ENCODE data around the gene MYLK4.

MYLK4 gene

GRCh38 chr6:2755456-2755855, 4.7 kb upstream of the MYLK4 start:
- no peak for DNase-seq (ENCODE audit: low read depth)

DNA sequence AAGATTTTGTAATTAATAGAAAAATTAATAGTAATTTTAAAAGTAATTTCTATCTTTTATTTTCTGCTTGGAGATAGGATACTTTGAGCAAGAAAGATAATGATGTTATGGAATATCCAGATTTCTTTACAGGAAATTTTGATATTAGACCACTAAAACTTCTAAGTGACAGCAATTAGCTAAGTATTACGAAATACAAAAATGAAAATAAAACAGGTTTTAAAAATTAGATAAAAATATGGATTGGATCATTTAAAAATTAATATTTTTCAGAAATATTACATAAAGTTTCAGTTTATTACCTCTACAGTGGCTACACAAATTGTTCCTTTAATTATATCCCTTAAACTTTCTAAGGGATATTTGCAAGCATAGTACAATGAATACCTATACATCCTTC, 4.2 kb upstream of the MYLK4 start:
- no peak for DNase-seq (ENCODE audit: low read depth)

- DNase-seq (ENCODE audit: low read depth), result no peak
These were observed 3.7 kb upstream of the MYLK4 start for GRCh38 chr6:2754393-2754792.

DNA sequence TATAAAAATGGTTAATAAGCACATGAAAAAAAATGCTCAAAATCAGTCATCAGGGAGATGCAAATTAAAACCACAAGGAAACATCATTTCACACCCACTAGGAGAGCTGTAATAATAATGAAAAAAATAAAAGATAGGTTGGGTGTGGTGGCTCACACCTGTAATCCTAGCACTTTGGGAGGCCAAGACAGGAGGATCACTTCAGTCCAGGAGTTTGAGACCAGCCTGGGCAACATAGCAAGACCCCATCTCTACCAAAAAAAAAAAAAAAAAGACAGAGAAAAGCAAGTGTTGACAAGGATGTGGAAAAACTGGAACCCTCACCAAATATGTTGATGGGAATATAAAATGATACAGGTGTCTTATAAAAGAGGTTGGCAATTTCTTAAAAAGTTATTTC, 3.0 kb upstream of the MYLK4 start:
- DNase-seq (ENCODE audit: low read depth), result no peak

- no peak for DNase-seq (ENCODE audit: low read depth)
These were observed 2.4 kb upstream of the MYLK4 start for GRCh38 chr6:2753110-2753489.

GRCh38 chr6:2752477-2753109, 1.9 kb upstream of the MYLK4 start:
- DNase-seq (ENCODE audit: low read depth), result no peak

DNA sequence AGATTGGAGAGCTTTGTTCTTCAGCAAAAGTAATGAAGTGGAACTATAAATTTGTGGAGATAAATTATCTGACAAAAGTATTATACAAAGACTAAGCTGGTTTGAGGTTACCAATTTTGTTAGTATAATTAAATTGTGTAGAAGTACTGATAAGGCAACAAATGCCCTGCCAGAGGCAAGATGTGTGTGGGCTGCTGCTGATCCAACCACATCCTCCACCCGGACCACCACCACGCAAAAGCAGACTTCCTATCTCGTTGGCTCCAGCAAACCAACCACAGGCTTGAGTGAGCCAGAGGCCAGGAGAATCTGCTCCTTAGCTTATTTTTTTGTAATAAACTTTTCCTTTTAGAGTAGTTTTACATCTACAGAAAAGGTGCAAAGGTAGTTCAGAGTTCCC, 1.1 kb upstream of the MYLK4 start:
- DNase-seq (ENCODE audit: low read depth), result no peak

DNA sequence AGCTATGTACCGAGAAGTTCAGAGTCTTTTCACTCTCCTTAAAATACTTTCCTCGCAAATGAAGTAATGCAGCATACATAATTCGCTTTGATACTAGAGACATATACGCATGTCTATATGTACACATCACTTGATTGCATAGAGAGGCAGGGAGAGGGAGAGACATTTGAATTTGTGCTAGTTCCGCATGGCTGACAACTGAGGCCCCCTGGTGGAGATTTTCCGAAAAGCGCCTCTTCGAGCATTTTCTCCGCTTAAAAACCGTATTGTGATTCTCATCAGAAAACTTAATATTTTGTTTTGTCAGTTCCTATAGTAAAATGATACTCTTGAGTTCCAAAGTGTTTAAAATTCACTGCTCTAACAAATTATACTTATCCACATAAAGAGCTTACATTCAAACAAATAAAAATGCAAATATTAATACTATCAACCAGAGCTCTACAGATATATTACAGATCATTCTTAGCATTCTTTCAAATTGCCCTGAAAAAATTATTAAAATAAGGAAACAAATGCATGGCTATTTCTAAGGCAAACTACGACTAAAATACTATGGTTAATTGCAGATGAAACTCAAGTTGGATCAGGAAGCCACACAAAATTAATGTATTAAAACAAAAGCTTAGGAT, 637 bp downstream of the MYLK4 start:
- peak; percentile 56 for DNase-seq (ENCODE audit: low read depth)

DNA sequence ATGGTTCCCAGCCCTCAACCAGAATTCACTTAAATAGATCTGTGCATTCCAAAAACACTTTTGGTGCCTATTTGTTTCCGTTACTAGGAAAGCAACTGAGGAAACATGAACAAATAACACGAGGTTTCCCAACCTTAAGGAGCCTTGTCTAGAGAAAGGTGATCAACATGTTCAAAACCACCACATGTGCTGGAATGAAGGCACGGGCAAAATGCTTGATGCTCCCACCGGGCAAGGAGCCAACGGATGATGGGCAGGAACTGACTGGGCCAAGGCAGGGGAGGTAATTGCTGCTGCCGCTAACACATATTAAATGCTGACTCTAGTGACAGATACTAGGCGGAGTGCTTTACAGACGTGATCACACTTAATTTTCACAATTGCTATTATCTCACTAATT, 2.5 kb downstream of the MYLK4 start:
- DNase-seq (ENCODE audit: low read depth), result no peak

GRCh38 chr6:2746557-2747061, 4.1 kb downstream of the MYLK4 start:
- no peak for DNase-seq (ENCODE audit: low read depth)

DNA sequence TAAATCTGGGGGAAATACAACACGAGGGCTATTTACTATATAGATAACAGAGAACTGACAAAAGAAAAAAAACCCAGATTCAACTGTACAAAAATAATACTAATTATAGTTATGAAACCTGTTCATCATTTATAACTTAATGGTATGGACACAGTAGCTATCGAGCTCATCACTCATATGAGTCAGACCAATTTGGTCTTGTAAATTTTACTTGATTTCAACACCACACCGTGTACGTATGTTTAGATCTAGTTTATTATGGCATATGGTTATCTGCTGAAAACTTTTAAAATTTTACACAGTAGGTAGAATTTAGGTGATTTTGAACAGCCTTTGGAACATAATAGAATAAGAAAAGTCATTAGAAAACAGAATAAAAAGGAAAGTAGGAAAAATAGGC, 5.5 kb downstream of the MYLK4 start:
- DNase-seq (ENCODE audit: low read depth), result no peak

GRCh38 chr6:2744778-2745177, 5.9 kb downstream of the MYLK4 start:
- DNase-seq (ENCODE audit: low read depth), result no peak

GRCh38 chr6:2744209-2744771, 6.4 kb downstream of the MYLK4 start:
- no peak for DNase-seq (ENCODE audit: low read depth)

DNA sequence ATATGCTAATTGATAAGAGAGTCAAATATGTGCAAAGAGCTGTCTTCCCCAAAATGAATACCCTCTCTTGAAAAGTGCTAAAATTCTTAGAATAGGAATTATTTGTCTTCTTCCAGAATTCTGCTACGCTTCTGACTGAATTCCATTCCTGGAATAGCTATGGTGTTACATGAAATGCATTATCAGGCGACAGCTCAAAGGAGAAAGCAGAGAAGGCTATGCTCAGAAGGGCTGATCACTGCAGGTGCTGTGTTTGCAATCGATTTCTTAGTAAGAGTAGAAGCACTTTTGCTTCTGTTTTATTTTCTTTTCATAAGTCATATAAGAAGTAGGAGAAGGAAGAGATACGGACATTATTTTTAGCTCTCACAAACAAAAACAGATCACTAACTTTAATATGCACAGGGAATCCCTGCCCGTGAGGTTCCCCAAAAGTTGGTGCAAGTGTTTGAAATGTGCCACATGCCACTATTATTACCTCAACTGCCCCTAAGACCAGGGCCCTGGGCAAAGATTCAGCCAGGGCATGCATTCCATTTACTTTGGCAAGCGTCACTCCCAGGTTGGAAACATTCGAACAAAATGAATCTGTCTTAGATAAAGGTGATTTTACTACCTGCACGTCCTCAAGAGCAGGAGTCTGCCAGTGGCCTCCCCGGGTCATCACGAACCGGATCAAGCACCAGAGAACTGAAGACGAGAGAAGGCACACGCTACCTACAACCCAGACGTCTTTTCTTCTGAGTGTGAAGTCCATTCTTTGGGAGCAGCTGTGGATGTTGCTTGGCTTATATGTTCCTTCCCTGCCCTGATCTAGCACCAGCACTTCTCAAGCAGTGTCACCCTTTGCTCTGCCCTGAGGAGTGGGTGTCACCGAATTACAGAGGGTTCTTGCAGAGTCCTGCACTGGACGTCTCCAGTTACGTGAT, 7.2 kb downstream of the MYLK4 start:
- DNase-seq (ENCODE audit: low read depth), result no peak

- DNase-seq (ENCODE audit: low read depth), result no peak
These were observed 9.0 kb downstream of the MYLK4 start for GRCh38 chr6:2741756-2742155.

- DNase-seq (ENCODE audit: low read depth), result no peak
These were observed 10.1 kb downstream of the MYLK4 start for GRCh38 chr6:2740581-2740980.

GRCh38 chr6:2739335-2739734, 11.4 kb downstream of the MYLK4 start:
- no peak for DNase-seq (ENCODE audit: low read depth)

DNA sequence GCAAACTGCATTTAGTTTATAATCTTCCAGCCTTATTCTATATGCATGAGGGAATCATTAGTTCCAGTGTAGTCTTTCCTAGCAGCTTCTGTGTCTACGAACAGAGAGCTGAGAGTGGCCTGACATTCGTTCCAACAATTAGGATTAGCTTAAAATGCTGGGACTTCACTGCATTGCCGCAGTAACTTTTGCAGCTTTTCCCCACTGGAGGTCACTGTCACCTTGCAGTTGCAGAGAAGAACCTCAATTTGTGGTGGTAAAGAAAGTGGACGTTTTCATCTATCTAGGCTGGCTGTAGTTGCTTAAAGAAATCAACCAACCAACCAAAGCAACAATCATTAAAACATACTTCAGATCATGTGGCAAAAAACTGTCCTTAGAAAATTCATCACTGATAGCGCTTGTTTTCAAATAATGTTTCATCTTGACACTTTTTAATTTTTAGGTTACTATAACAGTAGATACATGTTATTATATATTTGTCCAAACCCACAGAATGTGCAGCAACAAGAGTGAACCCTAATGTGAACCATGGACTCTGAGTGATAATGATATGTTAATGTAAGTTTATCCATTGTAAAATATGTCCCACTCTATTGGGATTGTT, 12.2 kb downstream of the MYLK4 start:
- DNase-seq (ENCODE audit: low read depth), result peak; percentile 14

GRCh38 chr6:2737885-2738284, 12.8 kb downstream of the MYLK4 start:
- DNase-seq (ENCODE audit: low read depth), result no peak

GRCh38 chr6:2734488-2735166, 16.1 kb downstream of the MYLK4 start:
- no peak for DNase-seq (ENCODE audit: low read depth)

GRCh38 chr6:2733736-2734480, 16.8 kb downstream of the MYLK4 start:
- DNase-seq (ENCODE audit: low read depth), result no peak

Measured in activated gamma-delta T cell treated with anti-CD3 and anti-CD28 coated beads, Interleukin-2, amount 50 U/mL, for 16 hours (primary cell).